GM18507 (cell line): ENCODE measurements around the gene EXOC3L2.
"Not testable (repeated sequence)": the region's sequence is repeated elsewhere in the genome, so short reads cannot be mapped to it uniquely, and the experiment has no call there.

ENCODE experiments used
- DNase-seq: peaks from one replicate; pipeline ENCODE4 v3.0.0; 2011; ENCODE audit warnings: low read depth; ENCODE audit not compliant: insufficient read length; ENCODE audit errors: extremely low spot score
- FAIRE-seq: peaks from 2 replicates; lab custom pipeline; 2011; peaks lifted over from hg19 to GRCh38; lab: Jason Lieb, UNC

The EXOC3L2 gene

GRCh38 chr19:45245334-45245787 is at the start of gene EXOC3L2:
Gene EXOC3L2 (minus strand): TSS chr19:45245407. CDS start chr19:45239045, 6,362 bp downstream.
- FAIRE-seq = no peak
- DNase-seq = no peak

GRCh38 chr19:45294291-45295029 is 49.3 kb upstream of the EXOC3L2 start:
- DNase-seq = no peak
- no peak for FAIRE-seq

- DNase-seq (no peak), FAIRE-seq (no peak)
These were observed 48.5 kb upstream of the EXOC3L2 start for GRCh38 chr19:45293682-45294081.

- FAIRE-seq = no peak
- DNase-seq = no peak
These were observed 46.6 kb upstream of the EXOC3L2 start for GRCh38 chr19:45291834-45292233.

- DNase-seq (no peak), FAIRE-seq (no peak)
These were observed 45.2 kb upstream of the EXOC3L2 start for GRCh38 chr19:45290381-45290931.

GRCh38 chr19:45283443-45284033 is 38.3 kb upstream of the EXOC3L2 start:
- DNase-seq (no peak), FAIRE-seq (peak; percentile 68)

GRCh38 chr19:45280471-45280961 is 35.3 kb upstream of the EXOC3L2 start:
- FAIRE-seq = no peak
- no peak for DNase-seq

GRCh38 chr19:45279587-45280192 is 34.5 kb upstream of the EXOC3L2 start:
- FAIRE-seq (no peak), DNase-seq (no peak)

GRCh38 chr19:45278087-45278486 is 32.9 kb upstream of the EXOC3L2 start:
- DNase-seq = no peak
- FAIRE-seq = no peak

GRCh38 chr19:45276284-45276687 is 31.1 kb upstream of the EXOC3L2 start:
- DNase-seq = no peak

GRCh38 chr19:45275370-45275971 is 30.3 kb upstream of the EXOC3L2 start:
- no peak for FAIRE-seq
- DNase-seq = no peak

More at GRCh38 chr19:45276284-45276687, 31.1 kb upstream of the EXOC3L2 start:
- no peak for FAIRE-seq

- no peak for FAIRE-seq
- DNase-seq = no peak
These were observed 28.3 kb upstream of the EXOC3L2 start for GRCh38 chr19:45273521-45273855.

GRCh38 chr19:45271735-45272108 is 26.5 kb upstream of the EXOC3L2 start:
- no peak for FAIRE-seq
- DNase-seq = no peak

GRCh38 chr19:45271098-45271734 is 26.0 kb upstream of the EXOC3L2 start:
- FAIRE-seq (no peak), DNase-seq (no peak)

GRCh38 chr19:45269939-45270338 is 24.7 kb upstream of the EXOC3L2 start:
- DNase-seq, FAIRE-seq: not testable (repeated sequence)

GRCh38 chr19:45267296-45267695 is 22.1 kb upstream of the EXOC3L2 start:
- no peak for DNase-seq
- no peak for FAIRE-seq

GRCh38 chr19:45265375-45265774 is 20.2 kb upstream of the EXOC3L2 start:
- no peak for DNase-seq
- no peak for FAIRE-seq

GRCh38 chr19:45264781-45265317 is 19.6 kb upstream of the EXOC3L2 start:
- DNase-seq (no peak), FAIRE-seq (no peak)

- no peak for FAIRE-seq
- DNase-seq = no peak
These were observed 17.8 kb upstream of the EXOC3L2 start for GRCh38 chr19:45263013-45263412.
